HepG2 (cell line): ENCODE measurements around the gene CAMTA1.

Experiments
- GABPB1 ChIP-seq: IDR thresholded peaks from 2 replicates; pipeline ENCODE4 v1.6.1; 2016; ENCODE audit warnings: mild to moderate bottlenecking, missing genetic modification reagents, moderate library complexity, missing compliant biosample characterization
- RORA ChIP-seq: sonication (generic); formaldehyde crosslinking; IDR thresholded peaks from 2 replicates; pipeline ENCODE4 v1.5.0; 2020; ENCODE audit warnings: mild to moderate bottlenecking, missing genetic modification reagents, moderate library complexity
- SNRNP70 ChIP-seq: fragments of 200-400 bp; formaldehyde crosslinking; IDR thresholded peaks from 2 replicates; pipeline ENCODE4 v1.6.1; 2017; ENCODE audit warnings: mild to moderate bottlenecking, low read depth, low read length, moderate library complexity
- ZNF10 ChIP-seq: sonication (generic); formaldehyde crosslinking; IDR thresholded peaks from 2 replicates; pipeline ENCODE4 v1.4.0; 2020; ENCODE audit warnings: mild to moderate bottlenecking, low read depth, missing genetic modification reagents, borderline replicate concordance
- ZNF563 ChIP-seq: sonication (generic); formaldehyde crosslinking; IDR thresholded peaks from 2 replicates; pipeline ENCODE4 v1.8.0; 2022; ENCODE audit warnings: mild to moderate bottlenecking, moderate library complexity, missing genetic modification reagents
- TF ChIP-seq, protein P1 (sequence below): sonication (generic); formaldehyde crosslinking; IDR thresholded peaks from 2 replicates; pipeline ENCODE4 v1.4.0; 2020; ENCODE audit warnings: mild to moderate bottlenecking, missing genetic modification reagents
- TF ChIP-seq, protein P2 (sequence below): sonication (generic); formaldehyde crosslinking; IDR thresholded peaks from 2 replicates; pipeline ENCODE4 v1.5.0; 2020; ENCODE audit warnings: mild to moderate bottlenecking, missing genetic modification reagents, moderate library complexity

DNA sequence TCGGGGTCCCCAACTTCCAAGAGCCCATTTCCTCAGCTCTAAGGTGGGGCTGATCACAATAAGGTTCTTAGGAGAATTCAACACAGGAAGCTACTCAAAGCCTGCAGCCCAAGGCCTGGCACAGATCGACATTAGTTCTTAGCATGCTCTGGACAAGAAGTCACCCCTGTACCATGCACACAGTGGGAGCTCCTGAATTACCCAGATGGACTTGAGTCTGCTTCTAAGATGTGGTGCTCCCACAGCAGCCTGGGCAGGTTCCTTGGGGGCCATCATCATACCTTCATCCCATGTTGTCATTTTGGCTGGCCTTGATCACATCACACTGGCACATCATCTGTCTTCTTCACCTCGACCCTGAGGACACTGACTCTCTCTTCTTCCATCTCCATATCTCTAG, 832.6 kb downstream of the CAMTA1 start:
- TF ChIP-seq GABPB1 (CRISPR knock-in tag) (no peak), ZNF10 (CRISPR knock-in tag) (no peak), SNRNP70 (no peak), RORA (CRISPR knock-in tag) (no peak), ZNF563 (no peak)
- TF ChIP-seq, protein P1, sequence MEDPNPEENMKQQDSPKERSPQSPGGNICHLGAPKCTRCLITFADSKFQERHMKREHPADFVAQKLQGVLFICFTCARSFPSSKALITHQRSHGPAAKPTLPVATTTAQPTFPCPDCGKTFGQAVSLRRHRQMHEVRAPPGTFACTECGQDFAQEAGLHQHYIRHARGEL (CRISPR knock-in tag): no peak
- TF ChIP-seq, protein P2, sequence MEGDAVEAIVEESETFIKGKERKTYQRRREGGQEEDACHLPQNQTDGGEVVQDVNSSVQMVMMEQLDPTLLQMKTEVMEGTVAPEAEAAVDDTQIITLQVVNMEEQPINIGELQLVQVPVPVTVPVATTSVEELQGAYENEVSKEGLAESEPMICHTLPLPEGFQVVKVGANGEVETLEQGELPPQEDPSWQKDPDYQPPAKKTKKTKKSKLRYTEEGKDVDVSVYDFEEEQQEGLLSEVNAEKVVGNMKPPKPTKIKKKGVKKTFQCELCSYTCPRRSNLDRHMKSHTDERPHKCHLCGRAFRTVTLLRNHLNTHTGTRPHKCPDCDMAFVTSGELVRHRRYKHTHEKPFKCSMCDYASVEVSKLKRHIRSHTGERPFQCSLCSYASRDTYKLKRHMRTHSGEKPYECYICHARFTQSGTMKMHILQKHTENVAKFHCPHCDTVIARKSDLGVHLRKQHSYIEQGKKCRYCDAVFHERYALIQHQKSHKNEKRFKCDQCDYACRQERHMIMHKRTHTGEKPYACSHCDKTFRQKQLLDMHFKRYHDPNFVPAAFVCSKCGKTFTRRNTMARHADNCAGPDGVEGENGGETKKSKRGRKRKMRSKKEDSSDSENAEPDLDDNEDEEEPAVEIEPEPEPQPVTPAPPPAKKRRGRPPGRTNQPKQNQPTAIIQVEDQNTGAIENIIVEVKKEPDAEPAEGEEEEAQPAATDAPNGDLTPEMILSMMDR (CRISPR knock-in tag): no peak
